ENCODE results near the gene PKN2. TPM values are rescaled to one million over a fixed set of nuclear protein-coding genes. Genes with fewer than 3 reads are reported as not detected.

PKN2 gene
- total and polyA plus RNA-seq, 8 donors, result 6.5 to 28.8 (median 16.0) TPM

DNA sequence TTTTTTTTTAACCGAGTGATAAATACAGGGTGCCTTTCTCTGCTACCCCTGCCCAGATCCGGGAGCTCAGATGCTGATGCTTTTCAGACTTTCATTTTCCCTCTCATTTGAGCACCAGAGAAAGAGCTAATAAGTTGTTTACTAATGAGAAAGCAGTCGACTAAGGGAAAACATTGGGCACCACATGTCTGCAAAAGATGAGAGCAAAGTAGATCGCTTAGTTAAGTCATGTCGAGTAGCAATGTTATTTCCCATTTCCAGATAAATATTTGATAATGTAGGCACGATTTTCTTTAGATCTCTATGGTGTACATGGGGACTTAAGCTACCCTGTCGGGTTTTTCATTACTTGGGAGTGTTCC, 1.2 kb downstream of the PKN2 start:
- H3K27ac ChIP-seq, result peak overlapping the region; percentile 86 to 93 (median 92)
- H3K36me3 ChIP-seq, result no peaks in the 10 kb centered on the region
- TF ChIP-seq, protein P1, sequence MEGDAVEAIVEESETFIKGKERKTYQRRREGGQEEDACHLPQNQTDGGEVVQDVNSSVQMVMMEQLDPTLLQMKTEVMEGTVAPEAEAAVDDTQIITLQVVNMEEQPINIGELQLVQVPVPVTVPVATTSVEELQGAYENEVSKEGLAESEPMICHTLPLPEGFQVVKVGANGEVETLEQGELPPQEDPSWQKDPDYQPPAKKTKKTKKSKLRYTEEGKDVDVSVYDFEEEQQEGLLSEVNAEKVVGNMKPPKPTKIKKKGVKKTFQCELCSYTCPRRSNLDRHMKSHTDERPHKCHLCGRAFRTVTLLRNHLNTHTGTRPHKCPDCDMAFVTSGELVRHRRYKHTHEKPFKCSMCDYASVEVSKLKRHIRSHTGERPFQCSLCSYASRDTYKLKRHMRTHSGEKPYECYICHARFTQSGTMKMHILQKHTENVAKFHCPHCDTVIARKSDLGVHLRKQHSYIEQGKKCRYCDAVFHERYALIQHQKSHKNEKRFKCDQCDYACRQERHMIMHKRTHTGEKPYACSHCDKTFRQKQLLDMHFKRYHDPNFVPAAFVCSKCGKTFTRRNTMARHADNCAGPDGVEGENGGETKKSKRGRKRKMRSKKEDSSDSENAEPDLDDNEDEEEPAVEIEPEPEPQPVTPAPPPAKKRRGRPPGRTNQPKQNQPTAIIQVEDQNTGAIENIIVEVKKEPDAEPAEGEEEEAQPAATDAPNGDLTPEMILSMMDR (IDR thresholded peaks at IDR 0.05), result no peak
- DNase-seq, result no peak
- ATAC-seq, result no peak
- intact Hi-C loops (cut with DNase I), result no loop called here
- 0 to 1% methylated on average over 7 of the region's 7 CpGs for WGBS, 2 donors
- peaks cover 0 to 21% (median 19%) of the 10 kb centered on the region in 3 donors for H3K4me1 ChIP-seq
- H3K9me3 ChIP-seq, result no peaks in the 10 kb centered on the region
- no peaks in the 10 kb centered on the region for H3K27me3 ChIP-seq
- FAIRE-seq, result no peak
- H3K4me3 ChIP-seq, result peak overlapping the region; percentile 79 to 96 (median 92)

GRCh38 chr1:88691540-88691939, 7.5 kb downstream of the PKN2 start:
- Histone ChIP-seq H3K36me3 (no peaks in the 10 kb centered on the region), H3K27me3 (no peaks in the 10 kb centered on the region), H3K27ac (no peak overlapping the region), H3K4me1 (peaks cover 0 to 9% (median 4%) of the 10 kb centered on the region in 3 donors), H3K9me3 (no peaks in the 10 kb centered on the region), H3K4me3 (no peak overlapping the region)
- no peak for FAIRE-seq
- intact Hi-C loops (cut with DNase I), result no loop called here
- no peak for DNase-seq
- WGBS, 2 donors, result 82 to 87% methylated on average over 3 of the region's 3 CpGs
- ATAC-seq, result no peak
- TF ChIP-seq, protein P1 (IDR thresholded peaks at IDR 0.05), result no peak

- TF ChIP-seq, protein P1 (IDR thresholded peaks at IDR 0.05), result no peak
Observed at GRCh38 chr1:88695781-88696180, 11.7 kb downstream of the PKN2 start.

DNA sequence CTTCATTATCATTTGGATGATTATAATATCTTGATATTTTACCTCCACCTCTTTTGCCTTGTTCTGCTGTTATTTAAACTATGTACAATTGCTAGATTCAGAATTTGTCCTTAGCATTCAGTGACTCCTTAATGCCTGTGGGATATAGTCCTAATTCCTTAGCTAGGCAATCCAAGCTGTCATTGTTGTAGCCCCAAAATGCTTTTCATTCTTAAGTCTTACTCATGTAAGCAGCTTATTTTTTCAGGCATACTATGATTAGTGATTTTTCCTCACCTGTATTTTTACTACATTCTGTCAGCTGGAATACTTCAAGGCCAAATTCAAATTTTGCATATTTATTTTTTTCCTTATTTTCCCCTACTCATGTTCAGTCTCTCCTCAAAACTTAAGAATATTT, 13.4 kb downstream of the PKN2 start:
- no peak overlapping the region for H3K27ac ChIP-seq
- H3K4me3 ChIP-seq, result no peak overlapping the region
- DNase-seq, result no peak
- H3K4me1 ChIP-seq, result peaks cover 8 to 41% (median 17%) of the 10 kb centered on the region in 3 donors
- TF ChIP-seq, protein P1 (IDR thresholded peaks at IDR 0.05), result no peak
- ATAC-seq, result no peak
- no peak for FAIRE-seq
- no peaks in the 10 kb centered on the region for H3K9me3 ChIP-seq
- H3K27me3 ChIP-seq, result no peaks in the 10 kb centered on the region
- no peaks in the 10 kb centered on the region for H3K36me3 ChIP-seq
- intact Hi-C loops (cut with DNase I), result no loop called here

More at GRCh38 chr1:88695781-88696180, 11.7 kb downstream of the PKN2 start:
- Histone ChIP-seq H3K4me3 (no peak overlapping the region), H3K27ac (no peak overlapping the region), H3K9me3 (no peaks in the 10 kb centered on the region), H3K36me3 (no peaks in the 10 kb centered on the region), H3K27me3 (no peaks in the 10 kb centered on the region), H3K4me1 (peaks cover 6 to 24% (median 6%) of the 10 kb centered on the region in 3 donors)
- DNase-seq, result no peak
- FAIRE-seq, result no peak
- ATAC-seq, result no peak
- 85 to 90% methylated on average over 3 of the region's 3 CpGs for WGBS, 2 donors
- intact Hi-C loops (cut with DNase I), result no loop called here

DNA sequence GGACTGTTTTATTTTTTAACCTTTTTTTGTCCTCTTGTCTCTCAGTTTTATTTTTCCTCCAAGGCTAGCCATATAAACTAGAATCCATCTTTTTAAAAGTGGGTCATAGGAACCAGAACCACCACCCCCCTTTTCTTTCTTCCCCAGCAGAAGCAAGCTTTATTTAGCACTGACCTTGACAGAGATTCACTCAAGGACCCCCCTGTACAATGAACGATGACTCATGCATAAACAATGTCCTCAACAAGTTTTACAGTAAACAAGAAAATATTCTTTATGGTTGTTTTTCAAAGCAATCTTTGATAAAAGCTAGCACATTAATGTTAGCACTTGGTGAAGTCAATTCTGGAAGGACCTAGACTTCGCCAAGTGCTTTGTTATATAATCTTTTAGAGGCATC, 14.1 kb downstream of the PKN2 start:
- no peak for ATAC-seq
- TF ChIP-seq, protein P1 (IDR thresholded peaks at IDR 0.05), result no peak

More for the DNA sequence above, 14.1 kb downstream of the PKN2 start:
- Histone ChIP-seq H3K27ac (no peak overlapping the region), H3K36me3 (no peaks in the 10 kb centered on the region), H3K4me3 (no peak overlapping the region), H3K27me3 (no peaks in the 10 kb centered on the region), H3K9me3 (no peaks in the 10 kb centered on the region), H3K4me1 (peaks cover 8 to 46% (median 19%) of the 10 kb centered on the region in 3 donors)
- no peak for DNase-seq
- intact Hi-C loops (cut with DNase I), result no loop called here
- FAIRE-seq, result no peak
- 49% methylated on average over 2 of the region's 2 CpGs for WGBS, 2 donors

All from pancreas (tissue), 10 donors.